Loucy (cell line): ENCODE data around the gene TMPRSS6.

Experiments used
- H2AFZ ChIP-seq: fragments of 200-600 bp; sonication (generic); 2 replicates; pipeline ENCODE4 v1.6.0; 2016; ENCODE audit warnings: antibody characterized with exemption, mild to moderate bottlenecking, low read length, moderate library complexity
- H3F3A ChIP-seq: fragments of 200-600 bp; 2 replicates; pipeline ENCODE4 v1.6.0; 2016; ENCODE audit warnings: antibody characterized with exemption, low read depth, mild to moderate bottlenecking
- H3K27me3 ChIP-seq: fragments of 200-600 bp; sonication (generic); 2 replicates; pipeline ENCODE4 v1.6.1; 2014; ENCODE audit warnings: low read length, mild to moderate bottlenecking; ENCODE audit not compliant: insufficient read depth, poor library complexity, severe bottlenecking
- H3K36me3 ChIP-seq: fragments of 200-600 bp; sonication (generic); 2 replicates; pipeline ENCODE4 v1.6.1; 2016; ENCODE audit warnings: low read length; ENCODE audit not compliant: insufficient read depth
- H3K4me1 ChIP-seq: fragments of 200-600 bp; sonication (generic); 2 replicates; pipeline ENCODE4 v1.5.1; 2014; ENCODE audit warnings: low read length, mild to moderate bottlenecking; ENCODE audit not compliant: insufficient read depth, poor library complexity, severe bottlenecking
- H3K4me2 ChIP-seq: fragments of 200-600 bp; sonication (generic); 2 replicates; pipeline ENCODE4 v1.6.0; 2014; ENCODE audit warnings: antibody characterized with exemption, low read length, low read depth, mild to moderate bottlenecking; ENCODE audit not compliant: poor library complexity, severe bottlenecking
- H3K4me3 ChIP-seq: fragments of 200-600 bp; sonication (generic); 2 replicates; pipeline ENCODE4 v1.5.1; 2014; ENCODE audit warnings: low read length, mild to moderate bottlenecking, mixed read lengths; ENCODE audit not compliant: poor library complexity, severe bottlenecking
- H3K79me2 ChIP-seq: fragments of 200-600 bp; sonication (generic); 2 replicates; pipeline ENCODE4 v1.6.1; 2014; ENCODE audit warnings: low read length; ENCODE audit not compliant: insufficient read depth
- H3K9ac ChIP-seq: fragments of 200-600 bp; sonication (generic); 2 replicates; pipeline ENCODE4 v1.6.0; 2014; ENCODE audit warnings: mild to moderate bottlenecking, low read depth, low read length, moderate library complexity; ENCODE audit not compliant: poor library complexity, severe bottlenecking
- H3K9me2 ChIP-seq: fragments of 200-600 bp; sonication (generic); replicated peaks from 2 replicates; pipeline ENCODE4 v1.6.1; 2016; ENCODE audit warnings: low read depth, low read length, mixed read lengths
- H3K9me3 ChIP-seq: fragments of 200-600 bp; sonication (generic); 2 replicates; pipeline ENCODE4 v1.6.1; 2014; ENCODE audit warnings: mild to moderate bottlenecking, antibody characterized with exemption, low read length, low read depth; ENCODE audit not compliant: insufficient read depth
- H4K20me1 ChIP-seq: fragments of 200-600 bp; sonication (generic); 2 replicates; pipeline ENCODE4 v1.6.0; 2014; ENCODE audit warnings: antibody characterized with exemption, low read length, mild to moderate bottlenecking; ENCODE audit not compliant: insufficient read depth, poor library complexity, severe bottlenecking
- CTCF ChIP-seq: fragments of 200-600 bp; sonication (generic); conservative IDR thresholded peaks from 2 replicates; pipeline ENCODE4 v1.5.1; 2014; ENCODE audit warnings: mild to moderate bottlenecking, antibody characterized with exemption, low read length
- EZH2phosphoT487 ChIP-seq: fragments of 200-600 bp; IDR thresholded peaks from 2 replicates; pipeline ENCODE4 v1.6.1; 2018; ENCODE audit warnings: antibody characterized with exemption, mild to moderate bottlenecking, moderate library complexity, borderline replicate concordance

The TMPRSS6 gene

GRCh38 chr22:37043828-37044538 is 65.5 kb downstream of the TMPRSS6 start:
- no peaks in the 10 kb centered on the region for H3K36me3 ChIP-seq
- H3K4me1 ChIP-seq = peaks cover 6% of the 10 kb centered on the region
- H4K20me1 ChIP-seq = no peaks in the 10 kb centered on the region
- TF ChIP-seq EZH2phosphoT487 (no peak), CTCF (peak; percentile 73)
- no peak overlapping the region for H2AFZ ChIP-seq
- H3K4me3 ChIP-seq = no peak overlapping the region
- no peaks in the 10 kb centered on the region for H3K9me3 ChIP-seq
- no peak overlapping the region for H3K4me2 ChIP-seq
- H3K9ac ChIP-seq = no peak overlapping the region
- H3F3A ChIP-seq = no peaks in the 10 kb centered on the region
- no peaks in the 10 kb centered on the region for H3K79me2 ChIP-seq
- H3K9me2 ChIP-seq = no peaks in the 10 kb centered on the region
- no peaks in the 10 kb centered on the region for H3K27me3 ChIP-seq

- Histone ChIP-seq H3K9me3 (no peaks in the 10 kb centered on the region), H3F3A (no peaks in the 10 kb centered on the region), H4K20me1 (no peaks in the 10 kb centered on the region), H3K27me3 (no peaks in the 10 kb centered on the region), H3K4me1 (peaks cover 6% of the 10 kb centered on the region), H3K4me2 (no peak overlapping the region), H2AFZ (no peak overlapping the region), H3K9me2 (no peaks in the 10 kb centered on the region), H3K4me3 (no peak overlapping the region), H3K79me2 (no peaks in the 10 kb centered on the region), H3K9ac (no peak overlapping the region), H3K36me3 (no peaks in the 10 kb centered on the region)
- no peak for TF ChIP-seq CTCF
Measured at GRCh38 chr22:37043209-37043827, 66.2 kb downstream of the TMPRSS6 start.

- H3K4me2 ChIP-seq = no peak overlapping the region
- H2AFZ ChIP-seq = no peak overlapping the region
- no peaks in the 10 kb centered on the region for H3K36me3 ChIP-seq
- H3K9me3 ChIP-seq = no peaks in the 10 kb centered on the region
- H3K4me3 ChIP-seq = no peak overlapping the region
- H3K9me2 ChIP-seq = no peaks in the 10 kb centered on the region
- H3K4me1 ChIP-seq = no peaks in the 10 kb centered on the region
- H4K20me1 ChIP-seq = no peaks in the 10 kb centered on the region
- H3K79me2 ChIP-seq = no peaks in the 10 kb centered on the region
- no peak overlapping the region for H3K9ac ChIP-seq
- TF ChIP-seq CTCF (no peak), EZH2phosphoT487 (no peak)
- H3F3A ChIP-seq = no peaks in the 10 kb centered on the region
- no peaks in the 10 kb centered on the region for H3K27me3 ChIP-seq
Measured at GRCh38 chr22:37039466-37039865, 70.0 kb downstream of the TMPRSS6 start.
